NCI-H345 treated with DMSO at 0.1 percent for 48 hours (cell line): ENCODE results near the gene CAPZB.

ENCODE experiments used
- DNase-seq: peaks from one replicate; lab custom pipeline; 2025; ENCODE audit not compliant: unreplicated experiment; lab: John Stamatoyannopoulos, UW

The CAPZB gene

DNA sequence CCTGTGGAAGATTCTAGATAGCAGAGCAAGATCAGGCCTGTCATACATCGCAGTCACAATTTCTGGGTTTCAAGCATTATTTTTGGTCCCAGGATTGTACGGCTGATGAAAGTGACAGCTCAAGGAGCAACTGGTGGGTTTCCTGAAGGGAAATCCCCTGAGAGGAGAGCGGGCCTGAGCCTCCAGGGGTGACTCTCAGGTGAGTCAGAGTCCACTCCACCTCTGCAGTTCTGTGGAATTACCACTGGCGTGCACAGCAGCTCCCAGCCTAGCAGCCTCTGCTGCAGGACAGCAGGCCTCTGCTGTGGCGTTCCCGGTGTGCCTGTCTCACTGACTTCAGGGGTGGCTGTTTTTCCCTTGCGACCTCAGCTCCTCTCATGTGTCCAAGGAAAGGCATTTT is 148.8 kb downstream of the CAPZB start:
- no peak for DNase-seq

DNA sequence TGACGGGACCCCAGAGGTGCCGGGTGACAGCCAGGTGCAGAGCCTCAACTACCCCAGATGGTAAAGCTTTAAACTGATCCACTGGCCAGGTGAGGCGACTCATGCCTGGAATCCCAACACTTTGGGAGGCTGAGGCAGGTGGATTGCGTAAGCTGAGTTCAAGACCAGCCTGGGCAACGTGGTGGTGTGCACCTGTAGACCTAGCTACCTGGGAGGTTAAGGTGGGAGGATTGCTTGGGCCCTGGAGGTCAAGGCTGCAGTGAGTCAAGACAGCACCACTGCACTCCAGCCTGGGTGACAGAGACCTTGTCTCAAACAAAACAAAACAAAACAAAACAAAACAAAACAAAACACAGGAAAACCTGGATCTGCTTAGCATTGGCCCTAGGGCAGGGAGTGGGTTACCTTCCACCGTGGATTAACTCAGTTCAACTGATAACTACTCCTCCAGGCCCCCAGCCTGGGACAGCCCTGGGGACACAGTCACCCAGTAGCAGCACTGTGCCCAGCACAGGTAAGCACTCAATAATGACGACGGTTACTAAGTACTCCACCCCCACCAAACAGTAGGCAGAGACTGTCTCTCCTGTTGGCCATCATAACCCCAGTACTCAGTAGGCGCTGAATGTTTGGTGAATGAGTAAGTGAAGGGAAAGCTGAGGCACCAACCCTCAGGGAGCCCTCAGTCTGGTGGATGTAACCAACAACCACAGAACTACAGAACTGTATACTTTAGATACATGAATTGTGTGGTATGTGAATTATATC is 151.6 kb downstream of the CAPZB start:
- no peak for DNase-seq

DNA sequence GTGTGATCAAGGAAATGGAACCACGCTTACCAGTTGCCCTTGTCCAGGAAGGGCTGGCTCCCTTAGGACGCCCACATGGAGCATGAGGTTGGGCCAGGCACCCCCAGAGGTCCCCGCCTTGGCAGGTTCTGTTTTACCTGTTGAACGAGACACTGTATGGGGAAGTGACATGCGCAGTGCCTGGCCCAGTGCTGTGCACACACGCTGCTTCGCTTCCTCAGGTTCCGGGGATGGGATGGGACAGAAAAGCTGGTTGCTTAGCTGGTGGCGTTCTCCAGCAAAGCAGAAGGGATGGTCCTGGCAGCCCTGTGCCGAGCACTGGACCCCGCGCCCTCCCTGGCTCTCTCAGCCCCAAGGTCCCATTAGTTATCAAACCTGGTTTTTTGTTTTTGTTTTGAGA is 152.5 kb downstream of the CAPZB start:
- DNase-seq, result no peak

DNA sequence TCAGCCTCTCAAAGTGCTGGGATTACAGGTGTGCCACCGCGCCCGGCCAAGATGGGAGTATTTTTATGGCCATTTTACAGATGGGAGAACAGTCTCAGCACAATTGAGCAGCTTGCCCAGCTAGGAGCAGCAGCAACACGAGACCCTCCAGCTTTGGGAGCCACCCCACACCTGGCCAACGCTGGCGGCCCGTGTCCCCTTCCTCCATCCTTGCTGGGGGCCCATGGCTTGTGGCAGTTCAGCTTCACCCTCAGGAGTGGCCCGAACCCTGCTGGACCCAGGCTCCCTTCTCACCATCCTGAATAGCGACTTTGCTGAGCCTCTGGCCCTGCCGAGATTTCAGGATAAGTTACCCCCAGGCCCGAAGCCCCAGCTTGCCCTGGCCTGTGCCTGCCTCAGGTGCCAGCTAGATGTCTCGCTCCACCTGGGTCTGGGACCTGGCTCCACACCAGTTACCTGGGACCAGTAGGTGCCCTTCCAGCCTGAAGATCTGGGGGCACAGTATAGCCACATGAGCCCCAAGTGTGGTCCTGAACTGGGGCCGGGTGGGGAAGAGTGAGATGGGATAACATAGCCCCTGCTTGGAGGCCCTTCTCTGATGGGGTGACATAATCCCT is 154.0 kb downstream of the CAPZB start:
- no peak for DNase-seq

DNA sequence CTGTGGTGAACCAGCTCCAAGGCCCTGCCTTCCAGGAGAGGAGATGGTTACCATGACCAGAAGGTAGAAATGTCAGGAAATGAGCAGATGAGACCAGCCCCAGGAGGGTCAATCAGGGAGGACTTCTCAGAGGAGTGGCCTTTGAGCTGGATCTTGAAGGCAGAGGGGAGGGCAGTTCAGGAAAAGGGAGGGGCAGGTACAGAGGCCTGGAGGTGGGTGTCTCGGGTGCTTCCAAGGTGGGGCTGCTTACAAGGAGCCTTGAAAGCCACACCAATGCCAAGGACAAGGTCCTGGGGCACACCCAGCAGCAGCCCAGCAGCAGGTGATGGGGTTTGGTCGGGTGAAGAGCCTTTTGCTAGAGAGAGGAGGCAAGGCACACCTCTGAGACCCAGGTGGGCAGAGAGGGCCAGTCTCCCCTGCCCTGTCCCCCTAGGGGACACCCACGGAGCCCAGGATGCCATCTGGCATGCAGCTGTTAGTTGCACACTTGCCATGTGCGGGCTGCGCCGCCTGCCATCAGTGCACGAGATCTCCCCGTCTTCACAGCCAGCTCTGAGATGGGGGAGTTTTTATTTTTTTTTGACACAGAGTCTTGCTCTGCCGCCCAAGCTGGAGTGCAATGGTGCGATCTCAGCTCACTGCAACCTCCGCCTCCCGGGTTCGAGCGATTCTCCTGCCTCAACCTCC is 154.7 kb downstream of the CAPZB start:
- DNase-seq, result no peak

DNA sequence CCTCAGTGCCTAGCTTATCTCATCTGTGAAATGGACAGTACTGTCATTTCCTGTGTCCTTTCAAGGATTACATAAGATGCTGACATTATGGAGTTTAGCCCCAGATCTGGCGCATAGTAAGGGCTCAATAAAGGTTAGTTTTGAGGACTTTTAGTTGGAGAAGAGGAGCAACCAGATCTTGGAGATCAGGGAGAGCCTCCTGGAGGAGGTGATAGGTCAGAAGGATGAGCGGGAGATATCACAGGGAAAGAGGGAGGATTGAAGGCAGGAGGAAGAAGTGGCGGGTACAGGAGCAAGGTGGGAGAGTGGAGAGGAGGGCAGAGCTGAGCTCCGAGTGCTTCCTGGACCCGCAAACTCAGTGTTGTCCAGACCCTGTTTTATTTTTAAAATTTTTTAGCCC is 155.7 kb downstream of the CAPZB start:
- DNase-seq, result no peak

DNA sequence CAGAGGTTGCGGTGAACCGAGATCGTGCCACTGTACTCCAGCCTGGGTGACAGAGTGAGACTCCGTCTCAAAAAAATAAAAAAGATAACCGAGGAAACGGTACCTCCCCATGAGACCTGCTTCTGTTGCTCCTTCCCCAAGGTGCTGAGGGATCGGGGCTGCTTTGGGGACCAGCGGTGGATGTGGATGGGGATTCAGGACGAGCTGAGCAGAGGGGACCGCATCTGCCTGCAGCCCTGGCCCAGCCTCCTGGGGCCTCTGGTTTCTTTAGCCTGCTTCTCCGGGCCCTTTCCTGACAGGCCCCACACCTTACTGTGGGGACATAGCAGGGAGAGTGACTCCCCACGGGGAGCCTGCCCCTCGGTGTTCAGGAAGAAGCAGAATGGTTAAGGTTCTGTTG is 156.2 kb downstream of the CAPZB start:
- DNase-seq, result no peak

DNA sequence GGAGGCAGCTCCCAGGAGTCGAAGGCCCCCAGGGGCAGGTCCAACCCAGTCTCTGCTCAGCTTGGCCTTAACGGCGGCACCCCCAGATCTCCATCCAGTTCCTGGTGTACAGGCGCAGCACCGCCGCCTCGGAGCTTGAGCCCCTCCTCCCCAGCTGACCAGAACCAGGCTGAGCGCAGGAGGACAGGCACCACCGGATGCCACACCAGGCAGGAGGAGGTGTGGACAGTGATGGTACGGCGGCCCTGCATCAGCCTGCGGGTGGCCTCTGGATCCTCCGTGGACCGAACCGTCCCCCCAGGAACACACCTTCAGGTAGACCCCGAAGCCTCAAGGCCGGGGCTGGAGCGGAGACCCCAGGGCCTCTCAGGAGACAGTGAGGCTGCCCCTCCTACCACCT is 156.9 kb downstream of the CAPZB start:
- DNase-seq, result no peak

DNA sequence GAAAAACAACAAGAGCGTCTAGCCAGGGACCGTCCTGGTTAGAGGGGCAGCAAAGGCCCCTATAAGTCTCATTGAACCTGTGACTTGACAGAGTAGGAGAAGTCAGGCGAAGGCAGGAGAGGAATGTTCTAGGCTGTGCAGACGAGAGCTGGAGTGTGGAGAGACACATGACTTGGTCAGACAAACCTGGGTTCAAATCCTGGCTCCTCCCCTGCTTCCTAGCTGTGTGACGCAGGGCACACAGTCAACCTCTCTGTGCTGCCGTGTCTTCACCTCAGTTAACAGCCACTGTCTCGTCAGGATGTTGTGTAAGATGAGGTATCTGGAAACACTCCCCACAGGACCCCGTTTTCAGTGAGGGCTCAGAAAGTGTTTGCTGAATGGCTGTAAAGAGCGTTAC is 157.6 kb downstream of the CAPZB start:
- DNase-seq, result no peak

DNA sequence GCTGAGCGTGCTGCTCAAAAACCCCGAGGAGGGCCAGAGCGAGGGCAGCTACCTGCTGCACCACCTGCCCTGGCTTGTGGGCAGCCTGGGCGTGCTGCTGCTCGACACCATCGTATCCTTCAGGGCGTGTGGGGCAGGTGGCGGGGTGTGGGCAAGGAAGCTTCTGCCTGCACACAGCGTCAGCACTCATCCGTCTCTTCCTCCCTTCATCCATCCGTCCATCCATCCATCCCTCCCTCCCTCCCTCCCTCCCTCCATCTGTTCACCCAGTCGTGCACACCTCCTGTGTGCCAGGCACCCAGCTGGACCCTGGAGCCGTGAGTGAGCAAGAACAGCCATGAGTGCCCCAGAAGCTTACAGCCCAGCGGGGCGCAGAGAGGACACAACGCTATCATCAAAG is 158.0 kb downstream of the CAPZB start:
- DNase-seq, result no peak

DNA sequence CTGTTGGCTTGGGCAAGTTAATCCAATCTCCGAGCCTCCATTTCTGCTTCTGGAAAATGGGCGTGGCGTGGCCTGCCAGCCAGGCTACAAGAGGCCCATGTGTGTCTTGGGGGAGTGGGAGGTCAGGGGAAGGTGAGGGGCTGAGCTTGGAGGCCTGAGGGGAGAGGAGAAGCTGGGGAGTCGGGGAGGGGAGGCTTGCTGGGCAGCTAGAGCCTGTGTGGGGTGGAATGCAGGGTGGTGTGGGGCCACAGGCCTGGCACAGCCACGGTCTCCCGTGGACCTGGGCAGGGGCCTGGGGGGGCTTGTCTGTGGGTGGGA is 158.6 kb downstream of the CAPZB start:
- DNase-seq, result no peak

DNA sequence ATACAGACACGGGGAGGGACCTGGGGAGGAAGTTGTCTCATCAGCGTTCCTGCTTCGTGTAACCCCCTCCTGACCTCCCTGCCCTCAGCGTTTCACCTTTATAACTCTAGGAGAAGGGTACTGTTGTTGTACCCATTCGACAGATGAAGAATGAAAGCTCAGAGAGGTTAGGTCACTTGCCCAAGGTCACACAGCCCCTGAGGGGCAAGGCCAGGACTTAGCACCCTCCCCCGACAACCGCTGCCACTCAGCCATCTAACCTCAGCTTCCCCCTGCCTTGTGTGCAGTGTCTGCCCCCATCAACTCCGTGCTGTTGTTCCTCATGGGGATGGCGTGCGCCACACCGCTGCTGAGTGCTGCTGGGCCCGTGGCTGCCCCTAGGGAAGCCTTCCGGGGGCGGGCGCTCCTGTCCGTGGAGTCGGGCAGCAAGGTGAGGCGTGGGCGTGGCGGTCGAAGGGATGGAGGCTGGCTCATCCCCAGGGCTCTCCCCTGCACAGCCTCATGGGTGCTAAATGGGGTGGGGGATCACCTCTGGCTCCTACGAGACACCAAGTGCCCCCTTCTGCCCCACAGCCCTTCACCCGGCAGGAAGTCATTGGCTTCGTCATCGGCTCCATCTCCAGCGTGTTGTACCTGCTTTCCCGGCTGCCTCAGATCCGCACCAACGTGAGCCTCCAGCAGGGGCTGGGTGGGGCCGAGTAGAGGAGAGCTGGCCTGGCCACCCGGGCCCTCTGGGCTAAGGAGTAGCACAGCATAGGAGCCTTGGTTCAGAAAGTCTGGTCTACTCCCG is 159.2 kb downstream of the CAPZB start:
- DNase-seq, result no peak

DNA sequence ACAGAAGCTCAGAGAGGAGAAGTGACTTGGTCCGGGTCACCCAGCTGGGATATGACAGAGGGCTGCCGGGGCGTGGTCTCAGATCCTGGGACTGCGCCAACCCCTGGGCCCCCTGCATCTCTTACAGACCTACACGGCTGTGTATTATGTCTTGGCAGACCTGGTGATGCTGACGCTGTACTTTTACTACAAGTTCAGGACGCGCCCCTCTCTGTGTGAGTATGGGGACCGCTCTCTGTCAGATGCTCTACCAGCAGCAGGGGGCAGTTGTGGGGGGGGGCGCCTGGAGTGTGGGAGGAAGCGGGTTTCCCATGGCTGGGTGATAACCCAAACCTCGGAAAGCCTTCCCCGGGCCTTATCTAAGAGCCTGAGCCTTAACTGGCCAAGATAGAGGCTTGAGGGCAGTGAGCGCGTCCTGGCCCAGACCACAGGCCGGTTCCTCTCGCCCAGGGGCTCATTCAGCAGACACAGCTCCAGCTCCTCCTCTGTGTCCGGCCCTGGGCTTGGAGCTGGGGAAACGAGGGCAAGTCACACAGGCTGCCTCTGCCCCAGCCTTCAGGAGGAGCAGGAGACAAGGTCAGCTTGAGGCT is 159.9 kb downstream of the CAPZB start:
- no peak for DNase-seq

DNA sequence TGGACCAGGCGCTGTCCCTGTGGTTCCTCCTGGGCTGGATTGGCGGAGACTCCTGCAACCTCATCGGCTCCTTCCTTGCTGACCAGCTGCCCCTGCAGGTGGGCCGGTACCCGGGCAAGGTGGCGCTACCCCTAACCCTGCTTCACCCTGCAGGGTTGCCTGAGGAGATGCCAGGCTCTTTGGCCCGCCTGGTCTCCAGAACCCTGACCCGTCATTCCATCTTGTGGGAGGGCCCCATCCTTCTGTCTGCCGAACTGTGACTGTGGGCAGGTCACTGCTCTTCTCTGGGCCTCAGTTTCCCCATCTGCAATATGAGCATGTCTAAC is 160.7 kb downstream of the CAPZB start:
- no peak for DNase-seq

DNA sequence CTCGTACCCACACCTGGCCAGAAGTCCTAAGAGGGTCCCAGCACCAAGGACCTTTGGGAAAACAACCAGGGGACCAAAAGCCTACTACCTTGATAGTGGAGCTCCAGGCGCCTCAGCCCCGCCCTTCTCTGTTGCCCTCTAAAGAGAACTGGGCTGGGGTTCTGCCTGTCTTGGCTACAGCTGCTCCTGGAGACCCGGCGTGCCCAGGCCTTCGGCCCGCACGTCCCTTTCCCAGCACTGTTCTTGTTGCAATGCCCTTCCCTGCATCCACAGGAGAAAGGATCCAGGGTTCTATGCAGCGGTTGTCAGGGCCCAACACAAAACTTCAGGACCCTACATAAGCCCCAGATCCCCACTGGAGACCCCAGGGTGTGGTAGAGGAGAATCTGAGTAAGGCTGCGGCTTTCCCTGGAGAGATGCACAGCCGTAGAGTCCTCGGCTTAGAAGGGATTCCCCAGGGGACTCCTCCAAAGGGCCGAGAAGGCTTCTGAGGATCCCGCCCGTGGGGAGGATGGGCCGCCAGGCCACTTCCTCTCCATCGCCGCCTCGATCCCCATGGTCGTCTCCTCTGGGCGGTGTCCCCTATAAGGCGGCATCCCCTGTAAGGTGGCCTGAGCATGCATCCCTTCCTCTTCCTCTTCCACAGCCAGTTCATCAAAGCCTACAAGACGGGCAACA is 161.2 kb downstream of the CAPZB start:
- no peak for DNase-seq

DNA sequence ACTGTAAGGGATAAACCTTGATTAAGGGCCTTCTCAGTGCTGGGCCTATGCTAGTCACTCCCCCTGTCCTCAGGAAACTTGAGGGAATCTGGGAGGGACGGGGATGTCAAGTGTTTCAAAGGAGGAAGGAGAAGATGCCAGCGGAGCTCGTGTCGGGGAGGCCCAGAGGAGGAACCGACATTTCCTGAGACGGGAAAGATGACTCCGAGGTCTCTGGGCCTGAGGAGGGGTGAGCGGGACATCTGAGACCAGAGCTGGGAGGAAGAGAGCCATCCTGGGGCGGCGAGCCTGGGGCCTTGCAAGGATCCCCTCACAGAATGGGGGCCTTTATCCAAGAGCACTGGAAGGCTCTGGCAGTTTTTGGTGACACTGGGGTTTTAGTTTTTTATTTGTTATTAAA is 162.9 kb downstream of the CAPZB start:
- no peak for DNase-seq

DNA sequence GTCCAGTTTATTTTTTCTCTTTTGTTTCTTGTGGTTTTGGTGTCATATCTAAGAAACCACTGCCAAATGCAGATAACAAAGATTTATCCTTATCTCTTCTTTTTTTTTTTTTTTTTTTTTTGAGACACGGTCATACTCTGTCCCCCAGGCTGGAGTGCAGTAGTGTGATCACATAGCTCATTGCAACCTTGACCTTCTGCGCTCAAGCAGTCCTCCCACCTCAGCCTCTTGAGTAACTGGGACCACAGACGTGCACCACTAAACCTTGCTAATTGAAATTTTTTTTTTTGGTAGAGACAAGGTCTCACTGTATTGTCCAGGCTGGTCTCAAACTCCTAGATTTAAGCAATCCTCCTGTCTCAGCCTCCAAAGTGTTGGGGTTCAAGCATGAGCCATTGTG is 164.3 kb downstream of the CAPZB start:
- DNase-seq, result no peak

DNA sequence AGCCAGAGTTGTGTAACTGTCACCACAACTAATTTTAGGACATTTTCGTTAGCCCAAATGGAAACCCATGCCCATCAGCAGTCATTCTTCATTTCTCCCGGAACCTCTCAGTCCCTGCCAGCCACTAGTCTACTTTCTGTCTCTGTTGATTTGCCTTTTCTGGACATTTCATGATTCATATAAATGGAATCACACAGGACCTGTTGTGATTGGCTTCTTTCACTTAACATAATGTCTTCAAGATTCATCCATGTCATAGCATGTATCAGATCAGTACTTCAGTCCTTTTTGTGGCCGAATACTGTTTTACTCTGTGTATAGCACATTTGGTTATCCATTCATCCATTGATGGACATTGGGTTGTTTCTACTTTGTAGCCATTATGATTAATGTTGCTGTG is 166.1 kb downstream of the CAPZB start:
- DNase-seq, result no peak

DNA sequence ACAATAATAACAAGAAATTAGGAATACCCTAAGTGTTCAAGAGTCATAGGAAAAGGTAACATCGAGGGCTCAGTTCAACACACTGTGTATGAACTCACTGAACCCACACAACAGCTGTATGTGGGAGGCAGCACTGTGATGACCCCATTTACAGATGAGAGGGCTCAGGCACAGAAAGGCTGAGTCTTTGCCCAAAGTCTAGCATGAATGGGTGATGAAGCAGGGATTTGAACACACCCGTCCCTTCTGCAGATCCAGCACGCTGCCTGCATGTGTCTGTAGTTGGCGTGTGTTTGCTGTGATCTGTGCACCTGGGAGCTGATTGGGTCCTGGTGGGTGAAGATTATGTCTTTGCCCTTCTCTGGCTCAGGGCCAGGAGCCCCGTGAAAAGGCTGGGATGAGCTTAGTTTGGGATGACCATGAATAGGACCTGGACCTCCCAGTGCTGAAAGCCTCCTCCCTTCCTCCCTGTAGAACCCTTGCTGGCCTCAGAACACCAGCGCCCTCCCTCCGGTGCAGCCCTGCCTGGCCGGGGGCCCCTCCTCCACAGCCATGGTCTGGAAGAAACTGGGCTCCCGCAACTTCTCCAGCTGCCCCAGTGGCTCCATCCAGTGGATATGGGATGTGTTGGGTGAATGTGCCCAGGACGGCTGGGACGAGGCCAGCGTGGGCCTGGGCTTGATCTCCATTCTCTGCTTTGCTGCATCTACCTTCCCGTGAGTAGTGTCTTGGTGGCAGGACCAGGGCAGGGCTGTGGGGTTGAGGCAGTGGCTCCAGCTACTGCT is 168.0 kb downstream of the CAPZB start:
- DNase-seq, result no peak
